H7 (cell line): ENCODE data around the gene ZDHHC1. TPM values are rescaled to one million over a fixed set of nuclear protein-coding genes. Genes with fewer than 3 reads are reported as not detected.
"Not testable (repeated sequence)": the region's sequence is repeated elsewhere in the genome, so short reads cannot be mapped to it uniquely, and the experiment has no call there.

Experiments used
- DNase-seq: peaks from one replicate; pipeline ENCODE4 v3.0.0; 2012
- H3K27me3 ChIP-seq: 2 replicates; pipeline ENCODE4 v1.6.0; 2011; ENCODE audit warnings: mild to moderate bottlenecking, low read length; ENCODE audit not compliant: control insufficient read depth, insufficient read depth
- H3K36me3 ChIP-seq: replicated peaks from 2 replicates; pipeline ENCODE4 v1.5.1; 2011; ENCODE audit warnings: low read length; ENCODE audit not compliant: control insufficient read depth, insufficient read depth
- H3K4me3 ChIP-seq: 2 replicates; pipeline ENCODE4 v1.5.1; 2011; ENCODE audit warnings: low read depth, mild to moderate bottlenecking, control low read depth, low read length, moderate library complexity; ENCODE audit not compliant: insufficient read depth
- total RNA-seq: library from RNA; depleted of rRNA; stranded (reverse); fragments of >200 nt; shearing (Covaris generic); gene quantifications from 2 replicates; pipeline ENCODE4 v1.2.3, GENCODE V29; 2014; rRNA removed

The ZDHHC1 gene
- total RNA-seq, 1 experiment from 2014 or later = 8.0 TPM

- Histone ChIP-seq H3K36me3 (no peaks in the 10 kb centered on the region), H3K27me3 (peaks cover 4% of the 10 kb centered on the region), H3K4me3 (no peak overlapping the region)
- DNase-seq = no peak
Measured at GRCh38 chr16:67370661-67371060, 45.6 kb downstream of the ZDHHC1 start.

DNA sequence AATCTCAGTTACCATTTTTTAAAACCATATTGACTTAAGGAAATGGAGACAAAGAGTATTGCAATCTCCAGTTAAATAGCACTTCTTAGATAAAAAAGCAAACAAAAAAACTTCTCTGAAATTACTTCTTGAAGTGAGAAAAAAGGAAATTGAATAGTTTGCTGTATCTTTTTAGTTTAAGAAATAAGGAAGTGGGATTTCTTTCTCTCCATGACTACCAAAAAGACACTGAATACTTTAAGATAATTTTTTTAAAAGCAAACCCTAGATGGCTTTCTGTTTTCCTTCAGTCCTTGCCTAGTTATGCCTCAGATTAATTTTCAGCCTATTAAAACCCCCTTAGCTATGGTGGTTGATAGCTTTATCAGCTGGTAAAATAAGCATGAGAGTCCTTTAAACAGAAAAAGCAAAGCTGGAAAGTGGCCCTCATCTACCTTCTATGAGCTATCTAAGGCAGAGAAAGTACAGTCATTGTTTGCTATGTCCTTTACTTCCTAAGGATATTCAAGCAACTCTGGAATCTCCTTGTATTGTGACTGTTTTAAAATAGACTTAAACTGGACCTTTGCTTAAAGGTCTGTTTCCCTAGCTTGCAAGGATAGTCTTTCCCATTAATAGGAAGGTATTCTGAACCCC is 51.6 kb downstream of the ZDHHC1 start:
- Histone ChIP-seq H3K4me3 (no peak overlapping the region), H3K36me3 (no peaks in the 10 kb centered on the region), H3K27me3 (peaks cover 4% of the 10 kb centered on the region)
- no peak for DNase-seq

DNA sequence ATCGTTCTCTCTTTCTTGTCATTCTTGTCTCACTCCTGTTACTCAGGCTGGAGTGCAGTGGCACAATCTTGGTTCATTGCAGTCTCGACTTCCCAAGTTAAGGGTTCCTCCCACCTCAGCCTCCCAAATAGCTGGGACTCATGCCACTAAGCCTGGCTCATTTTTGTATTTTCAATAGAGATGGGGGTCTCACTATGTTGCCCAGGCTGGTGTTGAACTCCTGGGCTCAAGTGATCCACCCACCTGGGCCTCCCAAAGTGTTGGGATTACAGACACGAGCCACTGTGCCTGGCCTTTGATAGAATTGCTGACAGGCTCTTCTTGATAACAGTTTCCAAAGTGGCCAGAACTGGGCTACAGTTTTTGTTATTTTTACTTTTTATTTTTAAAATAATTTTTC is 55.2 kb downstream of the ZDHHC1 start:
- no peaks in the 10 kb centered on the region; the same call in none of the 2 replicates for H3K27me3 ChIP-seq
- no peak for DNase-seq
- H3K36me3 ChIP-seq = no peaks in the 10 kb centered on the region
- no peak overlapping the region for H3K4me3 ChIP-seq

DNA sequence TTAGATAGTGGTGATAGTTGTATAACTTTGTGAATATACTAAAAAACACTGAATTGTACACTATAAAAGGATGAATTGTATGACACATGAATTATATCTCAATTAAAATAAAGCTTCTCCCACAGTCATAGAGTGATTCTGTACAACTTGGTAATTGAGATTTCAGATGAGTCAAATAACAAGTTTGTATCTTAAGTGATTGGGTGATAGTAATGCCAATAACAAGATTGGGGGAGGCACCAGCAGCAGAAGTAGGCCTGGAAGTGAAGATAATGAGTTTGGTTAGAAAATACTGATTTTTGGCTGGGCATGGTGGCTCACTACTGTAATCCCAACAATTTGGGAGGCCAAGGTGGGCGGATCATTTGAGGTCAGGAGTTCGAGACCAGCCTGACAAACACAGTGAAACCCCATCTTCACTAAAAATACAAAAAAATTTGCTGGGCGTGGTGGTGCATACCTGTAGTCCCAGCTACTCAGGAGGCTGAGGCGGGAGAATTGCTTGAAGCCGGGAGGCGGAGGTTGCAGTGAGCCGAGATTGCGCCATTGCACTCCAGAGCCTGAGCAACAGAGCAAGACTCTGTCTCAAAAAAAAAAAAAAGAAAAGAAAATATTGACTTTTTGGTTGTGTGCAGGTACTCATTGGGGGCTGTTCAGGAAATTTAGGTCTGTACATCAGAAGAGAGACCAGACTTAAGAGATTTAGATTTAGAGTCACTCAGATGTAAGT is 56.6 kb downstream of the ZDHHC1 start:
- not testable (repeated sequence) for H3K4me3 ChIP-seq, H3K27me3 ChIP-seq, DNase-seq, H3K36me3 ChIP-seq

- no peaks in the 10 kb centered on the region for H3K27me3 ChIP-seq
- no peak overlapping the region for H3K4me3 ChIP-seq
- no peaks in the 10 kb centered on the region for H3K36me3 ChIP-seq
- DNase-seq = no peak
Measured at GRCh38 chr16:67357561-67357960, 58.7 kb downstream of the ZDHHC1 start.

DNA sequence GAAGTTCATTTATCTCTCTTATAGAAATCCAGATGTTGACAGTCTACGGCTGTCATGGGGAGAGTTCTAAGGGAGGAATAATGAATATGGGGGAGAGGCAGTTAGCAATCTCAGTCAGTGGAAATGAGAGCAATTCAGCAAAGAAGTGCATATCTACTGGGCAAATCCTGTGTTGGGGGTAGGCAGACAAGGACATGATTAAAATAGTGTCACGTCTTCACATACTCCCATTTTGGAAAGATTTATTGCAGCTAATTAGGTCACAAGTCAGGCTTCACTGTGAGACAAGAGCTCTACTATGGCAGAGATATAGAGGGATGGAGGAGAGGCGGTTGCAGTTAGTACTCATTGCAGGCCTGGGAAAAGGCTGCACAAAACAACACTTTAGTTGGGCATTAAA is 59.9 kb downstream of the ZDHHC1 start:
- Histone ChIP-seq H3K27me3 (no peaks in the 10 kb centered on the region), H3K36me3 (no peaks in the 10 kb centered on the region), H3K4me3 (no peak overlapping the region)
- no peak for DNase-seq

DNA sequence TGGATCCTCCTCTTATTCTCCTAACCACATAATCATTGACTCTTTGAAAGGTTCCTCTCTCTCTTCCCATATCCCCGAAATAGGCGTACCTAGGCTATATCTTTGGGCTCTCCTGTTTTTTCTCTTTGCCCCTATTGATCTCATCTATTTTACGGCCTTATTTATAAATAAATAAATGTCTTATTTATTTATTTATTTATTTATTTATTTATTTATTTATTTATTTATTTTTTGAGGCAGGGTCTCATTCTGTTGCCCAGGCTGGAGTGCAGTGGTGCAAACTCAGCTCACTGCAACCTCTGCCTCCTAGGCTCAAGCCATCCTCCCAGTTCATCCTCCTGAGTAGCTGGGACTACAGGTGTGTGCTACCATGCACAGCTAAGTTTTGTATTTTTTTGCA is 63.8 kb downstream of the ZDHHC1 start:
- not testable (repeated sequence) for H3K36me3 ChIP-seq, H3K4me3 ChIP-seq, DNase-seq, H3K27me3 ChIP-seq

DNA sequence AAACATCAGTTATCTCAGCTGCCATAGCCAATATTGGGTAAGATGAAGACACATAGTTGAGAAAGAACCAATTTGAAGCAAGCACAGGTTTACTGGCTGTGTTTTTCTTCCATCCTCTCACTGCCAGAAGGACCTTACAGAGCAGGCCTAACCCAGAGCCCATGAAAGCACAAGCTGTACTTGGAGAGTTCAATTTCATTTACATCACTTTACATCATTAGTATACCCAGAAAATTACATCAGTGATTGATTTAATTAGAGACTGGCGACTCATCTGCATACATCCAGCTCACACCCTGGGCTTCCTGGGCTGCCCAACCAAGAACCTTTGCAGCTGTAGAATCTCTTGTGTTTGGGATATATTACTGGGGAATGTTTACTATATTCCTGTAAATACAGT is 66.0 kb downstream of the ZDHHC1 start:
- DNase-seq = no peak
- Histone ChIP-seq H3K4me3 (no peak overlapping the region), H3K27me3 (no peaks in the 10 kb centered on the region), H3K36me3 (no peaks in the 10 kb centered on the region)

DNA sequence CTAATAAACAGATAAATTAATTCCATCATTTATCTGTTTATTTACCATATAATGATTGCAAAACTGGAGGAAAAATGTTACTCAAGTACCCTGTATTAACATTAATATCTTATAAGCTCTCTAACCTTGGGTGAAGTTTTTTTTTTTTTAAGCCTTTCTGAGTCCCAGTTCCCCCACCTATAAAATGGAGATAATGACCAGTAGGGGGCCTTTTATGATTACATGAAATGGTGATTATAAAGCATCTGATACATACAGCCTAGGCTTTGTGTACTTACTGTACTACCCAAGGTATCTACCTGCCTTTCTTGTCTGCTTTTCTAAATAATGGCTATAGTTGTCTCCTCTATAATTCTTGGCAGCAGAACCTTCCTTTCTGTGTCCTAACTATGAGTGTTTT is 67.1 kb downstream of the ZDHHC1 start:
- Histone ChIP-seq H3K4me3 (no peak overlapping the region), H3K36me3 (no peaks in the 10 kb centered on the region), H3K27me3 (no peaks in the 10 kb centered on the region)
- no peak for DNase-seq

GRCh38 chr16:67346341-67346740 is 69.9 kb downstream of the ZDHHC1 start:
- Histone ChIP-seq H3K27me3 (no peaks in the 10 kb centered on the region), H3K4me3 (no peak overlapping the region), H3K36me3 (no peaks in the 10 kb centered on the region)
- DNase-seq = no peak

- H3K36me3 ChIP-seq = no peaks in the 10 kb centered on the region
Measured at GRCh38 chr16:67345401-67345800, 70.9 kb downstream of the ZDHHC1 start.

More at GRCh38 chr16:67345401-67345800, 70.9 kb downstream of the ZDHHC1 start:
- no peak overlapping the region for H3K4me3 ChIP-seq
- H3K27me3 ChIP-seq = no peaks in the 10 kb centered on the region
- no peak for DNase-seq

Other genes starting within 250 kb of the ZDHHC1 start
- 5.3 and 7.4 TPM in 2 replicates for gene NOL3, start 245.9 kb downstream of the ZDHHC1 start, total RNA-seq
- 16.2 and 18.9 TPM in 2 replicates for gene MATCAP1, start 232.5 kb downstream of the ZDHHC1 start, total RNA-seq
- 3.6 and 4.8 TPM in 2 replicates for gene EXOC3L1, start 226.3 kb downstream of the ZDHHC1 start, total RNA-seq
- gene E2F4, start 224.3 kb downstream of the ZDHHC1 start, total RNA-seq = 104 and 117 TPM in 2 replicates
- 10.4 and 11.4 TPM in 2 replicates for gene ELMO3, start 217.3 kb downstream of the ZDHHC1 start, total RNA-seq
- 19.3 and 27.3 TPM in 2 replicates for gene TMEM208, start 189.3 kb downstream of the ZDHHC1 start, total RNA-seq
- 22.4 and 37.4 TPM in 2 replicates for gene FHOD1, start 169.0 kb downstream of the ZDHHC1 start, total RNA-seq
- 1.6 and 2.5 TPM in 2 replicates for gene SLC9A5, start 167.5 kb downstream of the ZDHHC1 start, total RNA-seq
- gene PLEKHG4, start 136.9 kb downstream of the ZDHHC1 start, total RNA-seq = 9.6 and 15.0 TPM in 2 replicates
- gene KCTD19, start 89.7 kb downstream of the ZDHHC1 start, total RNA-seq = 0.89 and 2.1 TPM in 2 replicates
- gene LRRC36, start 89.7 kb downstream of the ZDHHC1 start, total RNA-seq = 0.44 TPM in 1 of 2 replicates, not detected in the other
- 0.44 and 0.80 TPM in 2 replicates for gene TPPP3, start 23.0 kb downstream of the ZDHHC1 start, total RNA-seq
- gene HSD11B2, start 14.6 kb upstream of the ZDHHC1 start, total RNA-seq = 25.1 and 35.1 TPM in 2 replicates
- 58.4 and 76.9 TPM in 2 replicates for gene ATP6V0D1, start 64.7 kb upstream of the ZDHHC1 start, total RNA-seq
- gene AGRP, start 67.1 kb upstream of the ZDHHC1 start, total RNA-seq = 1.1 TPM in 1 of 2 replicates, not detected in the other
- 8.5 and 9.5 TPM in 2 replicates for gene RIPOR1, start 112.4 kb upstream of the ZDHHC1 start, total RNA-seq
- 35.7 and 42.9 TPM in 2 replicates for gene CTCF, start 146.0 kb upstream of the ZDHHC1 start, total RNA-seq
- gene CARMIL2, start 228.7 kb upstream of the ZDHHC1 start, total RNA-seq = 3.6 and 6.4 TPM in 2 replicates
- gene ACD, start 243.8 kb upstream of the ZDHHC1 start, total RNA-seq = 44.9 and 52.2 TPM in 2 replicates
- gene PARD6A, start 244.5 kb upstream of the ZDHHC1 start, total RNA-seq = 5.5 and 6.8 TPM in 2 replicates